NCI-H82 (cell line): Measurements from ENCODE around the gene NR3C1.

Source experiments
- DNase-seq: peaks from one replicate; lab custom pipeline; 2025; lab: John Stamatoyannopoulos, UW

The NR3C1 gene

GRCh38 chr5:143403593-143404415, at the start of gene NR3C1:
Gene NR3C1 (minus strand): TSS chr5:143403686. CDS start chr5:143400839, 2,847 bp downstream.
- peak; percentile 84 for DNase-seq

GRCh38 chr5:143449772-143450171, 46.3 kb upstream of the NR3C1 start:
- DNase-seq: no peak

- no peak for DNase-seq
Measured at GRCh38 chr5:143448518-143448917, 45.0 kb upstream of the NR3C1 start.

GRCh38 chr5:143447983-143448382, 44.5 kb upstream of the NR3C1 start:
- no peak for DNase-seq

- peak; percentile 77 for DNase-seq
Measured at GRCh38 chr5:143446535-143447226, 43.2 kb upstream of the NR3C1 start.

GRCh38 chr5:143445776-143446175, 42.3 kb upstream of the NR3C1 start:
- peak; percentile 47 for DNase-seq

- DNase-seq: no peak
Measured at GRCh38 chr5:143443330-143443729, 39.8 kb upstream of the NR3C1 start.

- DNase-seq: no peak
Measured at GRCh38 chr5:143442385-143442784, 38.9 kb upstream of the NR3C1 start.

GRCh38 chr5:143440448-143441115, 37.1 kb upstream of the NR3C1 start:
- DNase-seq: no peak

GRCh38 chr5:143437666-143438273, 34.3 kb upstream of the NR3C1 start:
- no peak for DNase-seq

- no peak for DNase-seq
Measured at GRCh38 chr5:143436871-143437270, 33.4 kb upstream of the NR3C1 start.

GRCh38 chr5:143435210-143435657, 31.7 kb upstream of the NR3C1 start:
- no peak for DNase-seq

- no peak for DNase-seq
Measured at GRCh38 chr5:143434261-143435209, 31.0 kb upstream of the NR3C1 start.

- DNase-seq: no peak
Measured at GRCh38 chr5:143433670-143434069, 30.2 kb upstream of the NR3C1 start.

- no peak for DNase-seq
Measured at GRCh38 chr5:143432658-143433239, 29.3 kb upstream of the NR3C1 start.

GRCh38 chr5:143431789-143432188, 28.3 kb upstream of the NR3C1 start:
- no peak for DNase-seq

GRCh38 chr5:143428738-143429420, 25.4 kb upstream of the NR3C1 start:
- DNase-seq: no peak

GRCh38 chr5:143428155-143428554, 24.7 kb upstream of the NR3C1 start:
- DNase-seq: no peak

- no peak for DNase-seq
Measured at GRCh38 chr5:143427122-143427735, 23.7 kb upstream of the NR3C1 start.
